Measurements from ENCODE around the gene MFGE8. TPM values are rescaled to one million over a fixed set of nuclear protein-coding genes. Genes with fewer than 3 reads are reported as not detected.

Gene MFGE8
- total and polyA plus RNA-seq, 2 donors, result 47.4 to 356 TPM

GRCh38 chr15:88900982-88901418 lies 12.2 kb downstream of the MFGE8 start:
- no peak overlapping the region for H3K27ac ChIP-seq (ENCODE audit: low read depth)
- WGBS, result 92% methylated on average over 5 of the region's 5 CpGs
- no peaks in the 10 kb centered on the region for H3K36me3 ChIP-seq (ENCODE audit: insufficient read depth)
- H3K4me3 ChIP-seq (ENCODE audit: low read depth, low read length), result no peak overlapping the region
- no peak for DNase-seq (ENCODE audit: extremely low spot score)
- peaks cover 3% of the 10 kb centered on the region for H3K4me1 ChIP-seq (ENCODE audit: insufficient read depth)

GRCh38 chr15:88900309-88900981 lies 12.7 kb downstream of the MFGE8 start:
- H3K36me3 ChIP-seq (ENCODE audit: insufficient read depth), result no peaks in the 10 kb centered on the region
- H3K27ac ChIP-seq (ENCODE audit: low read depth), result no peak overlapping the region
- no peak overlapping the region for H3K4me3 ChIP-seq (ENCODE audit: low read depth, low read length)
- 90% methylated on average over 12 of the region's 12 CpGs for WGBS
- DNase-seq (ENCODE audit: extremely low spot score), result no peak
- peaks cover 3% of the 10 kb centered on the region for H3K4me1 ChIP-seq (ENCODE audit: insufficient read depth)

- Histone ChIP-seq H3K4me3 (ENCODE audit: low read depth, low read length) (no peak overlapping the region), H3K36me3 (ENCODE audit: insufficient read depth) (no peaks in the 10 kb centered on the region), H3K4me1 (ENCODE audit: insufficient read depth) (peaks cover 3% of the 10 kb centered on the region), H3K27ac (ENCODE audit: low read depth) (no peak overlapping the region)
- 94% methylated on average over 9 of the region's 9 CpGs for WGBS
- no peak for DNase-seq (ENCODE audit: extremely low spot score)
These were observed 13.9 kb downstream of the MFGE8 start for GRCh38 chr15:88899251-88899650.

GRCh38 chr15:88898736-88899135 lies 14.4 kb downstream of the MFGE8 start:
- Histone ChIP-seq H3K36me3 (ENCODE audit: insufficient read depth) (no peaks in the 10 kb centered on the region), H3K27ac (ENCODE audit: low read depth) (no peak overlapping the region), H3K4me3 (ENCODE audit: low read depth, low read length) (no peak overlapping the region), H3K4me1 (ENCODE audit: insufficient read depth) (peaks cover 3% of the 10 kb centered on the region)
- WGBS, result 93% methylated on average over 15 of the region's 15 CpGs
- no peak for DNase-seq (ENCODE audit: extremely low spot score)

GRCh38 chr15:88897456-88898194 lies 15.6 kb downstream of the MFGE8 start:
- DNase-seq (ENCODE audit: extremely low spot score), result no peak
- WGBS, result 39% methylated on average over 12 of the region's 12 CpGs
- H3K4me3 ChIP-seq (ENCODE audit: low read depth, low read length), result no peak overlapping the region
- peaks cover 3% of the 10 kb centered on the region for H3K4me1 ChIP-seq (ENCODE audit: insufficient read depth)
- no peak overlapping the region for H3K27ac ChIP-seq (ENCODE audit: low read depth)
- no peaks in the 10 kb centered on the region for H3K36me3 ChIP-seq (ENCODE audit: insufficient read depth)

- Histone ChIP-seq H3K4me1 (ENCODE audit: insufficient read depth) (peaks cover 3% of the 10 kb centered on the region), H3K36me3 (ENCODE audit: insufficient read depth) (no peaks in the 10 kb centered on the region), H3K4me3 (ENCODE audit: low read depth, low read length) (no peak overlapping the region), H3K27ac (ENCODE audit: low read depth) (no peak overlapping the region)
- no peak for DNase-seq (ENCODE audit: extremely low spot score)
- whole genome bisulfite sequencing, result 18% methylated on average over 8 of the region's 8 CpGs
These were observed 16.1 kb downstream of the MFGE8 start for GRCh38 chr15:88897142-88897455.

- no peak for DNase-seq (ENCODE audit: extremely low spot score)
These were observed 16.7 kb downstream of the MFGE8 start for GRCh38 chr15:88896333-88897033.

GRCh38 chr15:88894819-88895767 lies 18.1 kb downstream of the MFGE8 start, which contains the start of gene HAPLN3:
Gene HAPLN3, minus strand, starts transcription at chr15:88895544. Its CDS starts 8,246 bp downstream, at chr15:88887298.
- no peak within 1 kb of the TSS for H3K27ac ChIP-seq (ENCODE audit: low read depth)
- peak within 1 kb of the TSS; percentile 36 for H3K4me3 ChIP-seq (ENCODE audit: low read depth, low read length)
- 2% methylated on average over 70 of the region's 70 CpGs for WGBS
- H3K36me3 ChIP-seq (ENCODE audit: insufficient read depth), result no peaks in the 10 kb centered on the region
- peaks cover 3% of the 10 kb centered on the region for H3K4me1 ChIP-seq (ENCODE audit: insufficient read depth)
- no peak for DNase-seq (ENCODE audit: extremely low spot score)

More at GRCh38 chr15:88896333-88897033, 16.7 kb downstream of the MFGE8 start:
- no peaks in the 10 kb centered on the region for H3K36me3 ChIP-seq (ENCODE audit: insufficient read depth)
- H3K4me3 ChIP-seq (ENCODE audit: low read depth, low read length), result no peak overlapping the region
- peaks cover 3% of the 10 kb centered on the region for H3K4me1 ChIP-seq (ENCODE audit: insufficient read depth)
- no peak overlapping the region for H3K27ac ChIP-seq (ENCODE audit: low read depth)
- WGBS, result 84% methylated on average over 8 of the region's 8 CpGs

- Histone ChIP-seq H3K36me3 (ENCODE audit: insufficient read depth) (no peaks in the 10 kb centered on the region), H3K4me1 (ENCODE audit: insufficient read depth) (peaks cover 3% of the 10 kb centered on the region), H3K27ac (ENCODE audit: low read depth) (no peak overlapping the region), H3K4me3 (ENCODE audit: low read depth, low read length) (peak overlapping the region; percentile 36)
- no peak for DNase-seq (ENCODE audit: extremely low spot score)
- 3% methylated on average over 23 of the region's 23 CpGs for WGBS
These were observed 18.8 kb downstream of the MFGE8 start for GRCh38 chr15:88894348-88894818.

- 80% methylated on average over 7 of the region's 7 CpGs for WGBS
- no peaks in the 10 kb centered on the region for H3K36me3 ChIP-seq (ENCODE audit: insufficient read depth)
- DNase-seq (ENCODE audit: extremely low spot score), result no peak
These were observed 21.5 kb downstream of the MFGE8 start for GRCh38 chr15:88891540-88892254.

GRCh38 chr15:88890495-88890894 lies 22.7 kb downstream of the MFGE8 start:
- Histone ChIP-seq H3K27ac (ENCODE audit: low read depth) (no peak overlapping the region), H3K36me3 (ENCODE audit: insufficient read depth) (no peaks in the 10 kb centered on the region), H3K4me3 (ENCODE audit: low read depth, low read length) (no peak overlapping the region), H3K4me1 (ENCODE audit: insufficient read depth) (no peaks in the 10 kb centered on the region)
- WGBS, result 85% methylated on average over 4 of the region's 4 CpGs
- no peak for DNase-seq (ENCODE audit: extremely low spot score)

More at GRCh38 chr15:88891540-88892254, 21.5 kb downstream of the MFGE8 start:
- H3K4me1 ChIP-seq (ENCODE audit: insufficient read depth), result no peaks in the 10 kb centered on the region
- H3K4me3 ChIP-seq (ENCODE audit: low read depth, low read length), result no peak overlapping the region
- no peak overlapping the region for H3K27ac ChIP-seq (ENCODE audit: low read depth)

GRCh38 chr15:88888719-88889118 lies 24.5 kb downstream of the MFGE8 start:
- H3K4me1 ChIP-seq (ENCODE audit: insufficient read depth), result no peaks in the 10 kb centered on the region
- H3K36me3 ChIP-seq (ENCODE audit: insufficient read depth), result no peaks in the 10 kb centered on the region
- 94% methylated on average over 5 of the region's 5 CpGs for WGBS
- H3K27ac ChIP-seq (ENCODE audit: low read depth), result no peak overlapping the region
- no peak overlapping the region for H3K4me3 ChIP-seq (ENCODE audit: low read depth, low read length)
- DNase-seq (ENCODE audit: extremely low spot score), result no peak
